Measurements from ENCODE around the gene LRP1B.

The LRP1B gene

GRCh38 chr2:142119347-142119746, 11.5 kb downstream of the LRP1B start:
- no peak overlapping the region for H3K4me3 ChIP-seq (ENCODE audit: low read depth, low read length)
- no peak for DNase-seq (ENCODE audit: low read depth)
- TF ChIP-seq, protein P1, sequence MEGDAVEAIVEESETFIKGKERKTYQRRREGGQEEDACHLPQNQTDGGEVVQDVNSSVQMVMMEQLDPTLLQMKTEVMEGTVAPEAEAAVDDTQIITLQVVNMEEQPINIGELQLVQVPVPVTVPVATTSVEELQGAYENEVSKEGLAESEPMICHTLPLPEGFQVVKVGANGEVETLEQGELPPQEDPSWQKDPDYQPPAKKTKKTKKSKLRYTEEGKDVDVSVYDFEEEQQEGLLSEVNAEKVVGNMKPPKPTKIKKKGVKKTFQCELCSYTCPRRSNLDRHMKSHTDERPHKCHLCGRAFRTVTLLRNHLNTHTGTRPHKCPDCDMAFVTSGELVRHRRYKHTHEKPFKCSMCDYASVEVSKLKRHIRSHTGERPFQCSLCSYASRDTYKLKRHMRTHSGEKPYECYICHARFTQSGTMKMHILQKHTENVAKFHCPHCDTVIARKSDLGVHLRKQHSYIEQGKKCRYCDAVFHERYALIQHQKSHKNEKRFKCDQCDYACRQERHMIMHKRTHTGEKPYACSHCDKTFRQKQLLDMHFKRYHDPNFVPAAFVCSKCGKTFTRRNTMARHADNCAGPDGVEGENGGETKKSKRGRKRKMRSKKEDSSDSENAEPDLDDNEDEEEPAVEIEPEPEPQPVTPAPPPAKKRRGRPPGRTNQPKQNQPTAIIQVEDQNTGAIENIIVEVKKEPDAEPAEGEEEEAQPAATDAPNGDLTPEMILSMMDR (IDR thresholded peaks at IDR 0.05; ENCODE audit: control insufficient read depth, extremely low read depth, insufficient read depth), result no peak

DNA sequence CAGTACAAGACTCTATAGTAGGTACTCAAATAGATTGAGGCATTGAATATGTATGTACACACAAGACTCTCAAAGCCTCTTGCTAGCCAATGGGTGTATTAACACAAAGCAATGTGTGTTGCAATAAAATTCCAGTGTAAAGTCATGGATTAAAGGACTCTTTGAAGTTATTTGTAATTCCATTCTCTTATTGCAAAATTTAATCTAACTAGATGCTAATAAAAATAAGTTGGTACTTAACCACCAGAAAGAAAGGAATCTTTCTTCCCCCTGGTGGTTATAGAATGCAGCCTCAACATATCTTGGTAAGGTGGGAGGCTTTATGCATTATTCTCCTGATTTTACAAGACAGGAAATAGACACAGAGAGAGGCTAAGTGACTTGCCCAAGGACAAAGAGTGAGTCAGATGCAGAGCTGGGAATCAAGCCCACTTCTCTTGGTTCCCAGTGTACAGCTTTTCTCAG, 18.0 kb downstream of the LRP1B start:
- TF ChIP-seq, protein P1 (IDR thresholded peaks at IDR 0.05; ENCODE audit: control insufficient read depth, extremely low read depth, insufficient read depth), result no peak
- no peak for DNase-seq (ENCODE audit: low read depth)
- H3K4me3 ChIP-seq (ENCODE audit: low read depth, low read length), result no peak overlapping the region

GRCh38 chr2:142104134-142104758, 26.6 kb downstream of the LRP1B start:
- DNase-seq (ENCODE audit: low read depth), result peak; percentile 35
- no peak overlapping the region for H3K4me3 ChIP-seq (ENCODE audit: low read depth, low read length)
- TF ChIP-seq, protein P1 (IDR thresholded peaks at IDR 0.05; ENCODE audit: control insufficient read depth, extremely low read depth, insufficient read depth), result no peak

- no peak overlapping the region for H3K4me3 ChIP-seq (ENCODE audit: low read depth, low read length)
- DNase-seq (ENCODE audit: low read depth), result no peak
- TF ChIP-seq, protein P1 (IDR thresholded peaks at IDR 0.05; ENCODE audit: control insufficient read depth, extremely low read depth, insufficient read depth), result no peak
These were observed 29.8 kb downstream of the LRP1B start for GRCh38 chr2:142100970-142101369.

DNA sequence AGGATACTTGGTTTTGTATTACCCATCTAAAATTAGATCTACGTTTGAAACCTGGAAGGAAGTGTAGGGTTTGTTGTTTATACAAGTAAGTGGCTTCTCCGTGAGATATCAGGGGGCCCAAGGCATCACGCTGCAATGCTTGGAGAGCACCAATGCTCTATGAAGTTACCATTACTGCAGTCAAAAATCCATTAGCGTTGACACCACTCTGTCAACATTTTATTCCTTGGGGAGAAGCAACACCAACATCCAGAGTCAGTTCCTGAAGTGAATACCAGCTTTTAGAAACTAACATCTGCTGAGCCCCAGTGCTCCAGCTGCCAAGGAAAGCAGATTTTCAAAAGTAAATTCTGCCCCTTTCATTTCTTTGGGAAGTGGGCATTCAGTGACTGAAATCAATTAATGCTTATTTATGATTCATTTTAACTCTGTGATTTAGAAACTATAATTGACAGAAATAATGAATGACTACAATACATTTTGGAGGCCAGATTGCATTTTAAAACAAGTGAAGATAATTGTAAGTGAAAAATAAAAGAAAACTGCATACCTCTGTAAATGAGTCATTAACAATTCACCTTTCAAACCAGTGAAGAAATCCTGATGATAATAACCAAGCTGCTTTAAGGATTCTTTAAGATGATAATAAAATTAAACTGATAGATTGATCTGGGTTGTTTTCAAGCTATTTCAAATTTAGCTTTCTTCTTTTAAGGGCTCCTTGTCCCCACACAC, 30.5 kb downstream of the LRP1B start:
- TF ChIP-seq, protein P1 (IDR thresholded peaks at IDR 0.05; ENCODE audit: control insufficient read depth, extremely low read depth, insufficient read depth), result no peak
- DNase-seq (ENCODE audit: low read depth), result no peak
- H3K4me3 ChIP-seq (ENCODE audit: low read depth, low read length), result no peak overlapping the region

DNA sequence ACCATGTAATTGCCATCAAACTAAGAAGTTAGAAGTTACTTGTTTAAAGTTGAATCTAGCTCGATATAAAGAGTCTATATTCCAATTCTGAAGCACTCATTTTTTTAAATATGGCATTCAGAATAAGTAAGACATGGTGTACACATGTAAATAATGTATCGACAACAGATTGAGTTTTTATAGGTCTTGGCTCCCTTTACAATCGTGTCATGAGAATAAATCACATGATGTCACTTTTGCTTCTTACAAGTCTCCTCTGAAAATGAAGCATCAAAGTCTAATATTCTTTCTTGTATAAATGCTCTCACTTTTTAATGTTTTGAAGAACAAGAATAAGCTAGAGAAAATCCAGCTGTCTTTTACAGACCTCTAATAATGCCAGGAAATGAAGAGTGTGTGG, 33.1 kb downstream of the LRP1B start:
- no peak for DNase-seq (ENCODE audit: low read depth)
- no peak overlapping the region for H3K4me3 ChIP-seq (ENCODE audit: low read depth, low read length)
- TF ChIP-seq, protein P1 (IDR thresholded peaks at IDR 0.05; ENCODE audit: control insufficient read depth, extremely low read depth, insufficient read depth), result no peak

Measured in LNCaP clone FGC (cell line).